ENCODE measurements around the gene FAM131C.

DNA sequence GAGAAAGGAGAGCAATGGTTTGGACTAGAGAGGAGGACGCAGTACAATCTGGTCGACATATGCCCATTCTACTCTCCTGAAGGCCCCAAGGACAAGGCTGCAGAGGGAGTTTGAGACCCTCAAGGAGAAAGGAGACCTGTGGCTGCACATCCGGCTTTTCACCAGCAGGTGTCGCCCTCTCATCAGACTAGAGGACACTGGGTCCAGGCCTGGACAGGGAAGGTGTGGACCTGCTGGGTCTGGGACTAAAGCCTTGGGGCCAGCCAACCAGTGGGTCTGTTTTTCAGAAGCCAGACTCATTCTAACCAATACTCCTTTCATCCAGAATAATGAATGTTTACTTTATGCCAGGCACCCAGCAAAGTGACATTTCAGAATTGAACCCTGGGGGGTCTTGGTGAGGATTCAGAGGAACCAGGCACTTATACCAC is 64.4 kb downstream of the FAM131C start:
- TF ChIP-seq, protein P1, sequence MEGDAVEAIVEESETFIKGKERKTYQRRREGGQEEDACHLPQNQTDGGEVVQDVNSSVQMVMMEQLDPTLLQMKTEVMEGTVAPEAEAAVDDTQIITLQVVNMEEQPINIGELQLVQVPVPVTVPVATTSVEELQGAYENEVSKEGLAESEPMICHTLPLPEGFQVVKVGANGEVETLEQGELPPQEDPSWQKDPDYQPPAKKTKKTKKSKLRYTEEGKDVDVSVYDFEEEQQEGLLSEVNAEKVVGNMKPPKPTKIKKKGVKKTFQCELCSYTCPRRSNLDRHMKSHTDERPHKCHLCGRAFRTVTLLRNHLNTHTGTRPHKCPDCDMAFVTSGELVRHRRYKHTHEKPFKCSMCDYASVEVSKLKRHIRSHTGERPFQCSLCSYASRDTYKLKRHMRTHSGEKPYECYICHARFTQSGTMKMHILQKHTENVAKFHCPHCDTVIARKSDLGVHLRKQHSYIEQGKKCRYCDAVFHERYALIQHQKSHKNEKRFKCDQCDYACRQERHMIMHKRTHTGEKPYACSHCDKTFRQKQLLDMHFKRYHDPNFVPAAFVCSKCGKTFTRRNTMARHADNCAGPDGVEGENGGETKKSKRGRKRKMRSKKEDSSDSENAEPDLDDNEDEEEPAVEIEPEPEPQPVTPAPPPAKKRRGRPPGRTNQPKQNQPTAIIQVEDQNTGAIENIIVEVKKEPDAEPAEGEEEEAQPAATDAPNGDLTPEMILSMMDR (IDR thresholded peaks at IDR 0.05; ENCODE audit: poor library complexity, severe bottlenecking), result peak; percentile 96
- peak; percentile 94 for TF ChIP-seq SMC3 (conservative IDR thresholded peaks at IDR 0.05; ENCODE audit: poor library complexity)
- TF ChIP-seq POLR2AphosphoS5 (IDR thresholded peaks at IDR 0.05), result no peak
- TF ChIP-seq, protein P2, sequence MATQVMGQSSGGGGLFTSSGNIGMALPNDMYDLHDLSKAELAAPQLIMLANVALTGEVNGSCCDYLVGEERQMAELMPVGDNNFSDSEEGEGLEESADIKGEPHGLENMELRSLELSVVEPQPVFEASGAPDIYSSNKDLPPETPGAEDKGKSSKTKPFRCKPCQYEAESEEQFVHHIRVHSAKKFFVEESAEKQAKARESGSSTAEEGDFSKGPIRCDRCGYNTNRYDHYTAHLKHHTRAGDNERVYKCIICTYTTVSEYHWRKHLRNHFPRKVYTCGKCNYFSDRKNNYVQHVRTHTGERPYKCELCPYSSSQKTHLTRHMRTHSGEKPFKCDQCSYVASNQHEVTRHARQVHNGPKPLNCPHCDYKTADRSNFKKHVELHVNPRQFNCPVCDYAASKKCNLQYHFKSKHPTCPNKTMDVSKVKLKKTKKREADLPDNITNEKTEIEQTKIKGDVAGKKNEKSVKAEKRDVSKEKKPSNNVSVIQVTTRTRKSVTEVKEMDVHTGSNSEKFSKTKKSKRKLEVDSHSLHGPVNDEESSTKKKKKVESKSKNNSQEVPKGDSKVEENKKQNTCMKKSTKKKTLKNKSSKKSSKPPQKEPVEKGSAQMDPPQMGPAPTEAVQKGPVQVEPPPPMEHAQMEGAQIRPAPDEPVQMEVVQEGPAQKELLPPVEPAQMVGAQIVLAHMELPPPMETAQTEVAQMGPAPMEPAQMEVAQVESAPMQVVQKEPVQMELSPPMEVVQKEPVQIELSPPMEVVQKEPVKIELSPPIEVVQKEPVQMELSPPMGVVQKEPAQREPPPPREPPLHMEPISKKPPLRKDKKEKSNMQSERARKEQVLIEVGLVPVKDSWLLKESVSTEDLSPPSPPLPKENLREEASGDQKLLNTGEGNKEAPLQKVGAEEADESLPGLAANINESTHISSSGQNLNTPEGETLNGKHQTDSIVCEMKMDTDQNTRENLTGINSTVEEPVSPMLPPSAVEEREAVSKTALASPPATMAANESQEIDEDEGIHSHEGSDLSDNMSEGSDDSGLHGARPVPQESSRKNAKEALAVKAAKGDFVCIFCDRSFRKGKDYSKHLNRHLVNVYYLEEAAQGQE (IDR thresholded peaks at IDR 0.05; ENCODE audit: borderline replicate concordance), result no peak

Data from neural cell (in vitro differentiated cells).